ENCODE measurements around the gene GSC. TPM values are rescaled to one million over a fixed set of nuclear protein-coding genes. Genes with fewer than 3 reads are reported as not detected.

GSC gene
- total RNA-seq, 1 donor from 2014 or later, result not detected

GRCh38 chr14:94722397-94722796 is 47.5 kb downstream of the GSC start:
- no peak for DNase-seq (ENCODE audit: low read depth)
- TF ChIP-seq, protein P1, sequence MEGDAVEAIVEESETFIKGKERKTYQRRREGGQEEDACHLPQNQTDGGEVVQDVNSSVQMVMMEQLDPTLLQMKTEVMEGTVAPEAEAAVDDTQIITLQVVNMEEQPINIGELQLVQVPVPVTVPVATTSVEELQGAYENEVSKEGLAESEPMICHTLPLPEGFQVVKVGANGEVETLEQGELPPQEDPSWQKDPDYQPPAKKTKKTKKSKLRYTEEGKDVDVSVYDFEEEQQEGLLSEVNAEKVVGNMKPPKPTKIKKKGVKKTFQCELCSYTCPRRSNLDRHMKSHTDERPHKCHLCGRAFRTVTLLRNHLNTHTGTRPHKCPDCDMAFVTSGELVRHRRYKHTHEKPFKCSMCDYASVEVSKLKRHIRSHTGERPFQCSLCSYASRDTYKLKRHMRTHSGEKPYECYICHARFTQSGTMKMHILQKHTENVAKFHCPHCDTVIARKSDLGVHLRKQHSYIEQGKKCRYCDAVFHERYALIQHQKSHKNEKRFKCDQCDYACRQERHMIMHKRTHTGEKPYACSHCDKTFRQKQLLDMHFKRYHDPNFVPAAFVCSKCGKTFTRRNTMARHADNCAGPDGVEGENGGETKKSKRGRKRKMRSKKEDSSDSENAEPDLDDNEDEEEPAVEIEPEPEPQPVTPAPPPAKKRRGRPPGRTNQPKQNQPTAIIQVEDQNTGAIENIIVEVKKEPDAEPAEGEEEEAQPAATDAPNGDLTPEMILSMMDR (conservative IDR thresholded peaks at IDR 0.05; ENCODE audit: low read depth, low read length), result no peak
- no peak overlapping the region for H3K4me3 ChIP-seq (ENCODE audit: low read depth, low read length)

Other genes with a start within 250 kb of the GSC start
- gene SERPINA4, start 208.7 kb downstream of the GSC start, total RNA-seq, result not detected in 2 replicates
- 0.58 and 2.4 TPM in 2 replicates for gene SERPINA5, start 188.7 kb downstream of the GSC start, total RNA-seq
- gene SERPINA3, start 157.7 kb downstream of the GSC start, total RNA-seq, result 2.7 and 4.7 TPM in 2 replicates

All from epithelial cell of proximal tubule (primary cell).